SJCRH30 (cell line): ENCODE results near the gene RNF150. TPM values are rescaled to one million over a fixed set of nuclear protein-coding genes. Genes with fewer than 3 reads are reported as not detected.

Experiments
- DNase-seq, 2 experiments: peaks; one replicate each; pipeline ENCODE4 v3.0.0-alpha.2; 2015 to 2020
- H3K27ac ChIP-seq: fragments of 250-450 bp; sonication (Bioruptor Pico); 2 replicates; pipeline ENCODE4 v1.5.1; 2020; ENCODE audit warnings: mild to moderate bottlenecking, moderate library complexity
- H3K27me3 ChIP-seq: fragments of 250-450 bp; sonication (Bioruptor Pico); 2 replicates; pipeline ENCODE4 v1.5.1; 2020; ENCODE audit warnings: mild to moderate bottlenecking, moderate library complexity
- H3K36me3 ChIP-seq: fragments of 250-450 bp; sonication (Bioruptor Pico); 2 replicates; pipeline ENCODE4 v1.5.1; 2020; ENCODE audit warnings: mild to moderate bottlenecking, moderate library complexity
- H3K4me1 ChIP-seq: fragments of 250-450 bp; sonication (Bioruptor Pico); 2 replicates; pipeline ENCODE4 v1.5.1; 2020; ENCODE audit warnings: mild to moderate bottlenecking, moderate library complexity
- H3K4me3 ChIP-seq: fragments of 250-450 bp; sonication (Bioruptor Pico); 2 replicates; pipeline ENCODE4 v1.5.1; 2020; ENCODE audit warnings: mild to moderate bottlenecking, moderate library complexity
- H3K9me3 ChIP-seq: fragments of 250-450 bp; sonication (Bioruptor Pico); replicated peaks from 2 replicates; pipeline ENCODE4 v1.5.1; 2020; ENCODE audit warnings: mild to moderate bottlenecking, moderate library complexity
- total RNA-seq: library from RNA; depleted of rRNA; stranded (reverse); fragments of >200 nt; shearing (Covaris generic); gene quantifications from 2 replicates; pipeline ENCODE4 v1.2.3, GENCODE V29; 2014

The RNF150 gene
- total RNA-seq, 1 experiment from 2014 or later = 23.4 TPM

DNA sequence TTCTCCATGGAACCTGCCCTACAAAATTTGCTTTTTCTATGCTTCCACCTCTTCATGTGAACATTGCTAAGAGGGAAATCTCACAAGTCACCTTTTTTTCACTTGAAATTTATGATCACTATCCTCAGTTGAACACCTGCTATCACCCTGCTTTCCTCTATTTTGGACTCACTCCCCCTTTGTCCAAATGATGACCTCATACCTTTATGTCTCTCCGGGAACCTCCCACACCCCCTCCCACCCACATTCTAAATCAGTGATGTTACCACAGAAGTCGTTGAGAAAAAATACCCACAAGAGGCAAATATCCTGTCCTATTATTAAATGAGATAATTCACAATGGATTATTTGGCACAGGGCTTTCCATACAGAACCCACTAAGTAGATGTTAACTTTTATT, 156.5 kb downstream of the RNF150 start:
- no peaks in the 10 kb centered on the region for H3K36me3 ChIP-seq
- no peaks in the 10 kb centered on the region for H3K9me3 ChIP-seq
- H3K4me1 ChIP-seq = no peaks in the 10 kb centered on the region
- no peak overlapping the region for H3K27ac ChIP-seq
- H3K4me3 ChIP-seq = no peak overlapping the region
- DNase-seq = no peak
- no peaks in the 10 kb centered on the region for H3K27me3 ChIP-seq

GRCh38 chr4:140971077-140971792, 162.0 kb downstream of the RNF150 start:
- Histone ChIP-seq H3K27ac (no peak overlapping the region), H3K9me3 (no peaks in the 10 kb centered on the region), H3K36me3 (no peaks in the 10 kb centered on the region), H3K4me3 (no peak overlapping the region), H3K4me1 (peaks cover 12% of the 10 kb centered on the region), H3K27me3 (no peaks in the 10 kb centered on the region)
- no peak for DNase-seq

DNA sequence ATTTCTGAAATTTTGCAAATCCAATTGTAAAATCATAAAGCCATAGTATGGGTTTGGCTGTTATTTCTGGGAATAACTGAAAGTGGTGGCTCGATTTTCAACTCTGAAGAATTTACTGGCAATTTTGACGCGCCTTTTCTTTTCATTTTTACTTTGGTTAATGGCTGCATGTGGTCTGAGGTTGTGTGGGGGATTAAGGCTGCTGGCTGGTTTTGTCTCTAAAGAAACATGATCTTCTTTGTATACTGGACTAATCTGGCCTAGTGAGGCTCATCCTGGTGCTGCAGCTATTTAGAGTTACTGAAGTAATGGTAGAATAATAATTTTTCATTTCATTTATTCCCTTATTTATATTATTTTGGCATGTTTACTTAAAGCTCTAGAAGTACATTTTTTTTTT, 164.0 kb downstream of the RNF150 start:
- no peak overlapping the region for H3K4me3 ChIP-seq
- no peaks in the 10 kb centered on the region for H3K36me3 ChIP-seq
- peaks cover 16% of the 10 kb centered on the region for H3K4me1 ChIP-seq
- H3K9me3 ChIP-seq = no peaks in the 10 kb centered on the region
- peak overlapping the region; percentile 31; the same call in 1 of the 2 replicates for H3K27ac ChIP-seq
- H3K27me3 ChIP-seq = no peaks in the 10 kb centered on the region
- peak; percentile 53 to 71 for DNase-seq

DNA sequence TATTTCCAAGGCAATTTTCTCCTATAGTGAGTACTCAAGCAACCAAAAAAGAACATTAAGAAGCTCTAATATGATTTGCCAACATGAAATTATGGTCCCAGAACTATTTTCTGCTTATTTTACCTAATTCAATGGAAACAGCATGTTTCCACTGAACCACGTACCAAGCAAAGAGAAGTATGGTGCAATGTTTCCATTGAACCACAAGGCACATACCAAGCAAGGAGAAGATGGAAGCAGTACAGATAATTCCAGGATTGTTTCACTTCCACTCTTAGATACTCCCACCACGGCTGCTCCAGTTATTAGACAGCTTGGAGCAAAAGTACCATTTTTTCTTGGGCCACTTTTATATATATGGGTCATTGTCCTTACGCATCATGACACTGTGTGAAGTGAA, 164.9 kb downstream of the RNF150 start:
- Histone ChIP-seq H3K4me1 (peaks cover 16% of the 10 kb centered on the region), H3K27me3 (no peaks in the 10 kb centered on the region), H3K9me3 (no peaks in the 10 kb centered on the region), H3K4me3 (no peak overlapping the region), H3K27ac (no peak overlapping the region), H3K36me3 (no peaks in the 10 kb centered on the region)
- no peak for DNase-seq

GRCh38 chr4:140963883-140964282, 169.4 kb downstream of the RNF150 start:
- DNase-seq = no peak
- H3K27ac ChIP-seq = no peak overlapping the region
- peaks cover 5% of the 10 kb centered on the region for H3K4me1 ChIP-seq
- H3K4me3 ChIP-seq = no peak overlapping the region
- no peaks in the 10 kb centered on the region for H3K36me3 ChIP-seq
- H3K9me3 ChIP-seq = no peaks in the 10 kb centered on the region
- no peaks in the 10 kb centered on the region for H3K27me3 ChIP-seq

DNA sequence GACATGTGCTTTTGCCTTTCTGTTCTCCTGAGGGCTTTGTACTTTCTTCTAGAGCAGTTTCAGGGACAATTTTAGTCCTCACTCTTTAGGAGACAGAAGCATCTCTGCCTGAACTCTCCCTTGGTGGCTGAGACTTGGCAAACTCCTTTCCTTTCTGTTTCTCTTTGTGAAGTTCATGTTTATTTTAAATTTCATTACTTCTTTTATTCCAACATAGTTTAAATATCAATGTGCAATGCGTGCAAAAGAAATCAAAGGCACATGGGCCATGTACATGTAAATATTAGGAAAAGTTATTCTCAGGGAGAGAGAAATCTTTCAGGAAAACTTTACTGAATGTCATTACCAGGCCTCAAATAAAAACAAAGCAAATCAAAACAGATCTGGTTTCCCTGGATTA, 177.6 kb downstream of the RNF150 start:
- no peak overlapping the region for H3K27ac ChIP-seq
- no peaks in the 10 kb centered on the region for H3K27me3 ChIP-seq
- no peak for DNase-seq
- H3K4me1 ChIP-seq = no peaks in the 10 kb centered on the region
- no peak overlapping the region for H3K4me3 ChIP-seq
- no peaks in the 10 kb centered on the region for H3K36me3 ChIP-seq
- H3K9me3 ChIP-seq = peaks cover 5% of the 10 kb centered on the region; the same call in 1 of the 2 replicates

DNA sequence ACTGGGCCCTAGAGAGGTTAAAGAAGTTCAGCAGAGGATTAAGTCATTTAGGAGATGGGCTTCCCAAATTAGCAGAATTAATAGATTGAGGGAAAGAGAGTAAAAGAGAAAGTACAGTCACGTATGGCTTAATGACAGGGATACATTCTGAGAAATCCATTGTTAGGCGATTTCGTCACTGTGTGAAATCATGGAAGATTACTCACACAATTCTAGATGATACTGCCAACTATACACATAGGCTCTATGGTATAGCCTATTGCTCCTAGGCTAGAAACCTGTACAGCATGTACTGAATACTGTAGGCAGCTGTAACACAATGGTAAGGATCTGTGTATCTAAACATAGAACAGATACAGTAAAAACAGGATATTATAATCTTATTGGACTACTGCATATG, 180.6 kb downstream of the RNF150 start:
- no peak for DNase-seq
- H3K27ac ChIP-seq = no peak overlapping the region

DNA sequence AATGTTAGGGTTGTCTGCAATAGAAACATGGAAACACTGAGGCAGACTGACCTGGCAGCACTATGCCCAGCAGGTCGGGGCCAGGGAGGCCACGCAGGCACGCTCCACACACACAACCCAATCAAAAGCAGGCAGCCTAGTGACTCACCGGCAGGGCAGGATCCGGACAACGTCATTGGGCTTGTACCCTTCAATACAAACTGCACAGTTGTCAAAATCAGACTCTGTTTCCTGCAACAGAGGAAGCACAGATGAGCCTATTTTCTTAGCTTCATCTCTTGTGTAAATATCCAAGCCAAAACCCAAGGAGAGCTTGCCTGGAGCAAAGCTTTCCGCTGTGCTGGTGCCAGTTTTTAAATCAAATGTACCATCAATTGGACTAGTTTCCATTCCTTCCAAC, 185.8 kb downstream of the RNF150 start:
- Histone ChIP-seq H3K9me3 (no peaks in the 10 kb centered on the region), H3K4me1 (no peaks in the 10 kb centered on the region), H3K4me3 (no peak overlapping the region), H3K27me3 (no peaks in the 10 kb centered on the region), H3K27ac (no peak overlapping the region), H3K36me3 (0 out of 2 replicates have a peak, but pooled peaks cover 2% of the 10 kb centered on the region)
- DNase-seq = no peak

More for the DNA sequence above, 180.6 kb downstream of the RNF150 start:
- H3K4me1 ChIP-seq = no peaks in the 10 kb centered on the region
- no peak overlapping the region for H3K4me3 ChIP-seq
- no peaks in the 10 kb centered on the region for H3K27me3 ChIP-seq
- H3K9me3 ChIP-seq = peaks cover 5% of the 10 kb centered on the region; the same call in 1 of the 2 replicates
- no peaks in the 10 kb centered on the region for H3K36me3 ChIP-seq

DNA sequence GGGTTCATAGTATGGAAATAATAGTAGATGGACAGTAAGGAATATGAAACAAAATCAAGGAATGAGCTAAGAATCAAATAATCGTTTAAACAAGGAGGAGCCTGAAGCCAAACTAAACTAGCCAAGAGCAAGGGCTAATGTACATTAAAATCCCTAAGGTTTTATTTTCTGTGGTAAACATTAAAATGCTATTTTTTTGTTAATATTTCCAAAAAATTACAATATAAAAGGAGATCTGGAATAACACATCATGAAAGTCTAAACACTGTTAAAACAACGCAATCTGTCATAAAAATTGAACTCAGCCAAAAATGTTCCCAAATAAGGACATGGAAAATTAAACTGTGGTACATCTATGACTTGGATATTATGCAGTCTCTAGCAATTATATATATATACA, 188.2 kb downstream of the RNF150 start:
- no peak for DNase-seq
- Histone ChIP-seq H3K4me3 (no peak overlapping the region), H3K4me1 (no peaks in the 10 kb centered on the region), H3K27ac (no peak overlapping the region), H3K27me3 (no peaks in the 10 kb centered on the region), H3K36me3 (0 out of 2 replicates have a peak, but pooled peaks cover 2% of the 10 kb centered on the region), H3K9me3 (no peaks in the 10 kb centered on the region)

GRCh38 chr4:140944572-140944971, 188.7 kb downstream of the RNF150 start:
- Histone ChIP-seq H3K4me3 (no peak overlapping the region), H3K36me3 (0 out of 2 replicates have a peak, but pooled peaks cover 2% of the 10 kb centered on the region), H3K9me3 (no peaks in the 10 kb centered on the region), H3K27me3 (no peaks in the 10 kb centered on the region), H3K27ac (no peak overlapping the region), H3K4me1 (no peaks in the 10 kb centered on the region)
- no peak for DNase-seq

GRCh38 chr4:140944199-140944515, 189.1 kb downstream of the RNF150 start:
- Histone ChIP-seq H3K27ac (no peak overlapping the region), H3K9me3 (no peaks in the 10 kb centered on the region), H3K27me3 (no peaks in the 10 kb centered on the region), H3K4me1 (peaks cover under 1% of the 10 kb centered on the region; the same call in 1 of the 2 replicates), H3K36me3 (0 out of 2 replicates have a peak, but pooled peaks cover 2% of the 10 kb centered on the region), H3K4me3 (no peak overlapping the region)
- DNase-seq = no peak

- Histone ChIP-seq H3K4me3 (no peak overlapping the region), H3K9me3 (no peaks in the 10 kb centered on the region), H3K27me3 (no peaks in the 10 kb centered on the region), H3K27ac (no peak overlapping the region), H3K36me3 (0 out of 2 replicates have a peak, but pooled peaks cover 2% of the 10 kb centered on the region), H3K4me1 (peaks cover 4% of the 10 kb centered on the region; the same call in 1 of the 2 replicates)
- DNase-seq = no peak
Observed at GRCh38 chr4:140943486-140944198, 189.6 kb downstream of the RNF150 start.

GRCh38 chr4:140940589-140940988, 192.7 kb downstream of the RNF150 start:
- Histone ChIP-seq H3K36me3 (0 out of 2 replicates have a peak, but pooled peaks cover 2% of the 10 kb centered on the region), H3K9me3 (no peaks in the 10 kb centered on the region), H3K27me3 (no peaks in the 10 kb centered on the region), H3K4me3 (no peak overlapping the region), H3K27ac (no peak overlapping the region), H3K4me1 (peaks cover 11% of the 10 kb centered on the region; the same call in 1 of the 2 replicates)
- no peak for DNase-seq

GRCh38 chr4:140937866-140938265, 195.4 kb downstream of the RNF150 start:
- no peaks in the 10 kb centered on the region for H3K9me3 ChIP-seq
- no peak overlapping the region for H3K4me3 ChIP-seq
- H3K27me3 ChIP-seq = no peaks in the 10 kb centered on the region
- peak; percentile 21 to 52 for DNase-seq
- H3K4me1 ChIP-seq = peaks cover 11% of the 10 kb centered on the region; the same call in 1 of the 2 replicates
- H3K36me3 ChIP-seq = no peaks in the 10 kb centered on the region
- peak overlapping the region; percentile 47 for H3K27ac ChIP-seq

DNA sequence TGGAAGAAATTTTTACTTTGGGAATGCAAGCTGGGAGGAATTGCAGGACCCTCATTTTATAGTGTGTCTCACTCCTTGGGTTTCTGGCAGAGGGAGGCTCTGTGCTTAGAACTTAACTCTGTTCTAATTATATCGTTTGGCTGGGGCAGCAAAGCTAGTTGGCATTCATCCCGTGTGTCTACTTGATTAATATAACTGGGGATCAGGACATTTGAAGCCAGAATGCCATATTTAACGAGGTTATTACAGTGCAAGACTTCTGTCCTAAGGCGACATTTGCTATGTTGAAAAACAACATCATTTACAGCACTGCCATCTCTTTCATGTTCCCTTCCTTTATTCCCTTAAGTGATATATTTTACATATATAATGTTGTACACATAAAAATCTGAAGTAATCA, 198.0 kb downstream of the RNF150 start:
- H3K4me1 ChIP-seq = peaks cover 11% of the 10 kb centered on the region; the same call in 1 of the 2 replicates
- no peak overlapping the region for H3K4me3 ChIP-seq
- H3K36me3 ChIP-seq = no peaks in the 10 kb centered on the region
- no peaks in the 10 kb centered on the region for H3K27me3 ChIP-seq
- H3K27ac ChIP-seq = no peak overlapping the region
- DNase-seq = peak in 1 of 2 experiments; percentile 23
- H3K9me3 ChIP-seq = no peaks in the 10 kb centered on the region
